ENCODE data around the gene B4GALT6. TPM values are rescaled to one million over a fixed set of nuclear protein-coding genes. Genes with fewer than 3 reads are reported as not detected.

B4GALT6 gene
- total RNA-seq, 1 donor from 2014 or later, result 31.6 TPM

DNA sequence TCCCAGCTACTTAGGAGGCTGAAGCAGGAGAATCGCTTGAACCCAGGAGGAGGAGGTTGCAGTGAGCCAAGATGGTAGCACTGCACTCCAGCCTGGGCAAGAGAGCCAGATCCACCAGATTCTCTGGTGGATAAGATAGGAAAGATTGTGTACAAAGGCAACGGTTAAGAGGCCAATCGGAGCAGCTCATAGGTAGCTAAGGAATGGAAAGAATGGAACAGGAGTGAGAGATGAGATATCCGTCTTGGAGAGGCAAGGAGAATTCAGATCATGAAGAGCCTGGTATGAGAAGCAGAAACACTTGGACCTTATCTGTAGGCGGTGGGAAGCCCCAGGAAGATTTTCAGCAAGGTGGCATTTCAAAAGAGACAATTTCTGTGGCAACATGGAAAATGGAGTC is 65.6 kb downstream of the B4GALT6 start:
- peaks cover 4% of the 10 kb centered on the region for H3K36me3 Mint-ChIP-seq (ENCODE audit: low read depth, unreplicated experiment)
- no peak overlapping the region for H3K4me3 Mint-ChIP-seq (ENCODE audit: unreplicated experiment)
- no peaks in the 10 kb centered on the region for H3K4me1 Mint-ChIP-seq (ENCODE audit: unreplicated experiment)
- no peaks in the 10 kb centered on the region for H3K9me3 Mint-ChIP-seq (ENCODE audit: unreplicated experiment)
- TF ChIP-seq, protein P1, sequence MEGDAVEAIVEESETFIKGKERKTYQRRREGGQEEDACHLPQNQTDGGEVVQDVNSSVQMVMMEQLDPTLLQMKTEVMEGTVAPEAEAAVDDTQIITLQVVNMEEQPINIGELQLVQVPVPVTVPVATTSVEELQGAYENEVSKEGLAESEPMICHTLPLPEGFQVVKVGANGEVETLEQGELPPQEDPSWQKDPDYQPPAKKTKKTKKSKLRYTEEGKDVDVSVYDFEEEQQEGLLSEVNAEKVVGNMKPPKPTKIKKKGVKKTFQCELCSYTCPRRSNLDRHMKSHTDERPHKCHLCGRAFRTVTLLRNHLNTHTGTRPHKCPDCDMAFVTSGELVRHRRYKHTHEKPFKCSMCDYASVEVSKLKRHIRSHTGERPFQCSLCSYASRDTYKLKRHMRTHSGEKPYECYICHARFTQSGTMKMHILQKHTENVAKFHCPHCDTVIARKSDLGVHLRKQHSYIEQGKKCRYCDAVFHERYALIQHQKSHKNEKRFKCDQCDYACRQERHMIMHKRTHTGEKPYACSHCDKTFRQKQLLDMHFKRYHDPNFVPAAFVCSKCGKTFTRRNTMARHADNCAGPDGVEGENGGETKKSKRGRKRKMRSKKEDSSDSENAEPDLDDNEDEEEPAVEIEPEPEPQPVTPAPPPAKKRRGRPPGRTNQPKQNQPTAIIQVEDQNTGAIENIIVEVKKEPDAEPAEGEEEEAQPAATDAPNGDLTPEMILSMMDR (IDR thresholded peaks at IDR 0.05; ENCODE audit: unreplicated experiment), result no peak
- H3K27me3 Mint-ChIP-seq (ENCODE audit: unreplicated experiment), result no peaks in the 10 kb centered on the region
- no peak overlapping the region for H3K27ac Mint-ChIP-seq (ENCODE audit: unreplicated experiment)
- no peak for DNase-seq (ENCODE audit: low spot score)

DNA sequence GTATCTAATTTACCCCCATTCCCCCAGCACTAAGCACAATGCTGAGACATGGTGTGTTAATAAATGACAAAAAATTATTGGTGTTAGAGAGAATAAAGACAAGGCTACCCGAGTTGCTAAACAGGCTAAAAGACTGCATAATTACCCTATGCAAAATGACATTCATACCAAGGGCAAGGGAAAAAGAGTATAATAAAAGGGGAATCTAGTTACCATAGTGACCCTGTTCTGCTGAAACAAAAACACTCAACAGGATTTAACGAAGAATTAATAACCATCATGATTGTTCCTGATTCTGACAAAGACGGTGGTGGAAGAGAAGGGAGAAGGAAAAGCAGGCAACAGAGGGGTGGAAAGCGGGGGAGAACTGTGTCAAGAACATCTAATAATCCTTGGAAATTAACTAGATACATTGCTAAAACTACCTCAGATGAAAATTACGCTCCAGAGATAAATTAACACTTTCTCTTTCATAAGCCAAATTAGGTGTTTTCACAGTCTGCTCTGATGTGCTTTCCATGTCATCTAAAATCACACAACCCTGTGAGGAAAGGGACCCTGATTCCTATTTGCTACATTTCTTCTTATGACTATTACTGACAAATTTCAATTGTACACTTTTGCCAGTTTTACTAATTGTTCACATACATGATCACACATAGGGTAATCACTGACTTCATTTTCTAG is 67.2 kb downstream of the B4GALT6 start:
- no peak overlapping the region for H3K4me3 Mint-ChIP-seq (ENCODE audit: unreplicated experiment)
- H3K27me3 Mint-ChIP-seq (ENCODE audit: unreplicated experiment), result no peaks in the 10 kb centered on the region
- H3K36me3 Mint-ChIP-seq (ENCODE audit: low read depth, unreplicated experiment), result peaks cover 4% of the 10 kb centered on the region
- no peak for DNase-seq (ENCODE audit: low spot score)
- H3K27ac Mint-ChIP-seq (ENCODE audit: unreplicated experiment), result no peak overlapping the region
- H3K9me3 Mint-ChIP-seq (ENCODE audit: unreplicated experiment), result no peaks in the 10 kb centered on the region
- H3K4me1 Mint-ChIP-seq (ENCODE audit: unreplicated experiment), result no peaks in the 10 kb centered on the region
- TF ChIP-seq, protein P1 (IDR thresholded peaks at IDR 0.05; ENCODE audit: unreplicated experiment), result no peak

DNA sequence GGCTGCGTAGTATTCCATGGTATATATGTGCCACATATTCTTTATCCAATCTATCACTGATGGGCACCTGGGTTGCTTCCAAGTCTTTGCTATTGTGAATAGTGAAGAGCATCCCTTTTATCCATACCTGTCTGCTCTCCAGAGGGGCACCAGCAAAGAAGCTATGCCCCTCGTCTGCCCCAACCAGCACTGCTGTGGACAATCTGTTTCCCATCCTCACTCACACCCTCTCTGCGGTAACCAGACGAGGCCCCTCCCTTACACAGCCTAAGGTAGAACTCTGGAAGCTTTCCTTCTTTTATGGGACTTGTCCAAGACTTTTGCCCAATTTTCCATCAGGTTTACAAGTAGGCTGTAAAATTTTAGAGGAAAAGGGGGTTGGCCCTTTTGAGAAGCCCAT is 67.8 kb downstream of the B4GALT6 start:
- no peak for DNase-seq (ENCODE audit: low spot score)
- Mint-ChIP-seq H3K4me3 (ENCODE audit: unreplicated experiment) (no peak overlapping the region), H3K9me3 (ENCODE audit: unreplicated experiment) (no peaks in the 10 kb centered on the region), H3K27me3 (ENCODE audit: unreplicated experiment) (no peaks in the 10 kb centered on the region), H3K36me3 (ENCODE audit: low read depth, unreplicated experiment) (peaks cover 4% of the 10 kb centered on the region), H3K4me1 (ENCODE audit: unreplicated experiment) (no peaks in the 10 kb centered on the region), H3K27ac (ENCODE audit: unreplicated experiment) (no peak overlapping the region)
- TF ChIP-seq, protein P1 (IDR thresholded peaks at IDR 0.05; ENCODE audit: unreplicated experiment), result no peak

DNA sequence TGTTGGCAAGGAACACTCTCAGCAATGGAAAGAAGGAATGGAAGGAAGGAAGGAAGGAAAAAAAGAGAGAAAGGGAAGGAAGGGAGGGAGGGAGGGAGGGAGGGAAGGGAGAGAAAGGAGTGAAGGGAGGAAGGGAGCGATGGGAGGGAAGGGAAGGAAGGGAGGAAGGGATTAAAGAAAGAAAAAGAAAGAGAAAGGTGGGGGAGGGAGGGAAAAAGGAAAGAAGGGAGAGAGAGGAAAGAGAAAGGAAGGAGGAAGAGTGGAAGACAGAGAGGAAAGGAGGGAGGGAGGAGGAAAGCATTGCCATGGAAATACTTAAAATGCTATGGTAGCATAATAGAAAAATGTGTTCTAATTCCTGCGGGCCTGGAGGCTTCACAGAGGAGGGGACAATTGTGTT is 70.3 kb downstream of the B4GALT6 start:
- H3K27me3 Mint-ChIP-seq (ENCODE audit: unreplicated experiment), result no peaks in the 10 kb centered on the region
- TF ChIP-seq, protein P1 (IDR thresholded peaks at IDR 0.05; ENCODE audit: unreplicated experiment), result no peak
- no peak for DNase-seq (ENCODE audit: low spot score)
- H3K4me1 Mint-ChIP-seq (ENCODE audit: unreplicated experiment), result peaks cover 10% of the 10 kb centered on the region
- H3K27ac Mint-ChIP-seq (ENCODE audit: unreplicated experiment), result no peak overlapping the region
- H3K4me3 Mint-ChIP-seq (ENCODE audit: unreplicated experiment), result no peak overlapping the region
- H3K9me3 Mint-ChIP-seq (ENCODE audit: unreplicated experiment), result no peaks in the 10 kb centered on the region
- no peaks in the 10 kb centered on the region for H3K36me3 Mint-ChIP-seq (ENCODE audit: low read depth, unreplicated experiment)

DNA sequence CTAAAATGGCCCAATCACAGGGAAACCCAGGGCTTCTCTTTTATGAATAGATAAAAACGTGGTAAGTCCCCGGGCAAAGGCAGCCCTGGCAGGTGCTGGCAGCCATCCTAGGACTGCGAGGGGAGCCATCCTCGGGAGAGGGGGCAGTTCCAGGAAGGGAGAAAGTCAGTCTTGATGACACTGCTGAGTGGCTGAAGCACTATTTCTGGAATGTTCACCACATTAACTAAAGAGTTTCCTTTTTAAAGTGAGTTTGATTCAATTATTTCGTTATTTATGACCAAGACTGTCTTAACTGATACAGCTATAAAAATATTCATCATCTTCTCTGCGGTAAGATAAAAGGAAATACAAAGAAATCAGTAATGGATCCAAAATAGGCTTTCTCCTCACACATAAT is 72.3 kb downstream of the B4GALT6 start:
- Mint-ChIP-seq H3K4me1 (ENCODE audit: unreplicated experiment) (peaks cover 10% of the 10 kb centered on the region), H3K4me3 (ENCODE audit: unreplicated experiment) (no peak overlapping the region), H3K36me3 (ENCODE audit: low read depth, unreplicated experiment) (no peaks in the 10 kb centered on the region), H3K27ac (ENCODE audit: unreplicated experiment) (no peak overlapping the region), H3K27me3 (ENCODE audit: unreplicated experiment) (no peaks in the 10 kb centered on the region), H3K9me3 (ENCODE audit: unreplicated experiment) (no peaks in the 10 kb centered on the region)
- DNase-seq (ENCODE audit: low spot score), result no peak
- TF ChIP-seq, protein P1 (IDR thresholded peaks at IDR 0.05; ENCODE audit: unreplicated experiment), result no peak
